GM21737 (cell line): ENCODE data around the gene NR2F1.

Experiments
- ATAC-seq: cut with Tn5 transposase; IDR thresholded peaks from one replicate; pipeline ENCODE4 v1.9.1; 2021; ENCODE audit warnings: mild to moderate bottlenecking, moderate library complexity; ENCODE audit not compliant: unreplicated experiment

NR2F1 gene

DNA sequence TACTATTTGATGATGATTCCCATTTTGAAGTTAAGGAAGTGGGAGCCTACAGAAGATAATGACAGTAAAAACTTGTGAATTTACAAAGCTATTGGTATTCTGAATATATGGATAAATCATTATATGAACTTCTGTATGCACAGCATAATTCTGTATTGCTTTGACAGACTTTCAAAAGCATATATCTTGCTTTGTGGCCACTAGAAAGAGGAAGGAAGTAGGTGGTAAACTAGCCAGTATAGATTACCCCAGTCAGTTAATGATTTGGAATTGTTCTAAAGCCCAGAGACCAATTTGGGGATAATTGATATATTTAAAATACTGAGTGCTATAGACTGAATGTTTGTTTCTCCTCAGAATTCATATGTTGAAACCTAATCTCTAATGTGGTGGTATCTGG is 53.0 kb downstream of the NR2F1 start:
- no peak for ATAC-seq

- no peak for ATAC-seq
Observed at GRCh38 chr5:93636837-93637236, 53.8 kb downstream of the NR2F1 start.

GRCh38 chr5:93637697-93638096 is 54.7 kb downstream of the NR2F1 start:
- ATAC-seq, result no peak

GRCh38 chr5:93642526-93642925 is 59.5 kb downstream of the NR2F1 start:
- no peak for ATAC-seq
